Liver (tissue), 3 donors: ENCODE results near the gene HENMT1.

ENCODE experiments used
- JUND ChIP-seq, 2 donors: IDR thresholded peaks; 2 replicates each; pipeline ENCODE4 v1.6.1; 2016; ENCODE audit warnings: antibody characterized with exemption in 2 of 2
- NR2F2 ChIP-seq: IDR thresholded peaks from 2 replicates; pipeline ENCODE4 v1.6.1; 2016; ENCODE audit warnings: antibody characterized with exemption
- RAD21 ChIP-seq, 2 donors: IDR thresholded peaks; 2 replicates each; pipeline ENCODE4 v1.6.1; 2016; ENCODE audit warnings: antibody characterized with exemption in 2 of 2, mild to moderate bottlenecking in 2 of 2
- TAF1 ChIP-seq: conservative IDR thresholded peaks from 2 replicates; pipeline ENCODE4 v1.6.1; 2016; ENCODE audit warnings: antibody characterized with exemption, mild to moderate bottlenecking
- TF ChIP-seq, protein P1 (sequence below): IDR thresholded peaks from 2 replicates; pipeline ENCODE4 v1.6.1; 2016; ENCODE audit warnings: antibody characterized with exemption
- TF ChIP-seq, protein P2 (sequence below): fragments of 150-350 bp; IDR thresholded peaks from 2 replicates; pipeline ENCODE4 v1.5.1; 2017; ENCODE audit warnings: improper control_type of control experiment, low read depth, low read length; ENCODE audit not compliant: missing input control
- TF ChIP-seq, protein P3 (sequence below): IDR thresholded peaks from 2 replicates; pipeline ENCODE4 v1.6.1; 2016; ENCODE audit warnings: antibody characterized with exemption, mild to moderate bottlenecking
- donor health status: healthy.
- donor health status: healthy.

DNA sequence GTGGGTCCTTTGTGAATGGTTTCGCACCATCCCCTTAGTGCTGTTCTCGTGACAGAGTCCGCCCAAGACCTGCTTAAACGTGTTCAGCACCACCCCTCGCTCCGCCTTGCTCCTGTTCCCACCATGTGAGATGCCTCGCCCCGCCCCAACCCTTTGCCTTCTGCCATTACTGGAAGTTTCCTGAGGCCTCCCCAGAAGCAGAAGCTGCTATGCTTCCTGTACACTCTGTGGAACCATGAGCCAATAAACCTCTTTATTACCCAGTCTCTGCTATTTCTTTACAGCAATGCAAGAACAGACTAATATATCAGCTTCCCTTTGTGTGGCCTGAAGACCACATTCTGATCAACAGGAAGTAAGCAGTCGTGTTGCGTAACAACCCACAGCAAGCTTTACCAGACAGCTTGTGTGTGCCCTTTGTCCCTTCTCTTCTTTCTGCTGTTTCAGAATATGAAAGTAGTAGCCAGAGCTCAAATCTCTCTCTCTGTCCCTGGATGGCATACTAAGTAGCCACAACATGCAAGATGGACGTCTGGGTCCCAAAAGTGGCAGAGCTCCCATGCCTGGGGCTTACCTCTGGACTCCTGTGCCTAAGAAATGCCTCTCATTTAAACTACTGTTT is 14.1 kb downstream of the HENMT1 start:
- TF ChIP-seq, protein P1, sequence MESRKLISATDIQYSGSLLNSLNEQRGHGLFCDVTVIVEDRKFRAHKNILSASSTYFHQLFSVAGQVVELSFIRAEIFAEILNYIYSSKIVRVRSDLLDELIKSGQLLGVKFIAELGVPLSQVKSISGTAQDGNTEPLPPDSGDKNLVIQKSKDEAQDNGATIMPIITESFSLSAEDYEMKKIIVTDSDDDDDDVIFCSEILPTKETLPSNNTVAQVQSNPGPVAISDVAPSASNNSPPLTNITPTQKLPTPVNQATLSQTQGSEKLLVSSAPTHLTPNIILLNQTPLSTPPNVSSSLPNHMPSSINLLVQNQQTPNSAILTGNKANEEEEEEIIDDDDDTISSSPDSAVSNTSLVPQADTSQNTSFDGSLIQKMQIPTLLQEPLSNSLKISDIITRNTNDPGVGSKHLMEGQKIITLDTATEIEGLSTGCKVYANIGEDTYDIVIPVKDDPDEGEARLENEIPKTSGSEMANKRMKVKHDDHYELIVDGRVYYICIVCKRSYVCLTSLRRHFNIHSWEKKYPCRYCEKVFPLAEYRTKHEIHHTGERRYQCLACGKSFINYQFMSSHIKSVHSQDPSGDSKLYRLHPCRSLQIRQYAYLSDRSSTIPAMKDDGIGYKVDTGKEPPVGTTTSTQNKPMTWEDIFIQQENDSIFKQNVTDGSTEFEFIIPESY = peak; percentile 44
- peak; percentile 54 for TF ChIP-seq NR2F2
- peak; percentile 56 to 66 for TF ChIP-seq RAD21 (IDR thresholded peaks at IDR 0.05)
- peak; percentile 82 for TF ChIP-seq TAF1
- TF ChIP-seq, protein P2, sequence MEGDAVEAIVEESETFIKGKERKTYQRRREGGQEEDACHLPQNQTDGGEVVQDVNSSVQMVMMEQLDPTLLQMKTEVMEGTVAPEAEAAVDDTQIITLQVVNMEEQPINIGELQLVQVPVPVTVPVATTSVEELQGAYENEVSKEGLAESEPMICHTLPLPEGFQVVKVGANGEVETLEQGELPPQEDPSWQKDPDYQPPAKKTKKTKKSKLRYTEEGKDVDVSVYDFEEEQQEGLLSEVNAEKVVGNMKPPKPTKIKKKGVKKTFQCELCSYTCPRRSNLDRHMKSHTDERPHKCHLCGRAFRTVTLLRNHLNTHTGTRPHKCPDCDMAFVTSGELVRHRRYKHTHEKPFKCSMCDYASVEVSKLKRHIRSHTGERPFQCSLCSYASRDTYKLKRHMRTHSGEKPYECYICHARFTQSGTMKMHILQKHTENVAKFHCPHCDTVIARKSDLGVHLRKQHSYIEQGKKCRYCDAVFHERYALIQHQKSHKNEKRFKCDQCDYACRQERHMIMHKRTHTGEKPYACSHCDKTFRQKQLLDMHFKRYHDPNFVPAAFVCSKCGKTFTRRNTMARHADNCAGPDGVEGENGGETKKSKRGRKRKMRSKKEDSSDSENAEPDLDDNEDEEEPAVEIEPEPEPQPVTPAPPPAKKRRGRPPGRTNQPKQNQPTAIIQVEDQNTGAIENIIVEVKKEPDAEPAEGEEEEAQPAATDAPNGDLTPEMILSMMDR = no peak
- peak; percentile 22 to 56 for TF ChIP-seq JUND (IDR thresholded peaks at IDR 0.05)
- TF ChIP-seq, protein P3, sequence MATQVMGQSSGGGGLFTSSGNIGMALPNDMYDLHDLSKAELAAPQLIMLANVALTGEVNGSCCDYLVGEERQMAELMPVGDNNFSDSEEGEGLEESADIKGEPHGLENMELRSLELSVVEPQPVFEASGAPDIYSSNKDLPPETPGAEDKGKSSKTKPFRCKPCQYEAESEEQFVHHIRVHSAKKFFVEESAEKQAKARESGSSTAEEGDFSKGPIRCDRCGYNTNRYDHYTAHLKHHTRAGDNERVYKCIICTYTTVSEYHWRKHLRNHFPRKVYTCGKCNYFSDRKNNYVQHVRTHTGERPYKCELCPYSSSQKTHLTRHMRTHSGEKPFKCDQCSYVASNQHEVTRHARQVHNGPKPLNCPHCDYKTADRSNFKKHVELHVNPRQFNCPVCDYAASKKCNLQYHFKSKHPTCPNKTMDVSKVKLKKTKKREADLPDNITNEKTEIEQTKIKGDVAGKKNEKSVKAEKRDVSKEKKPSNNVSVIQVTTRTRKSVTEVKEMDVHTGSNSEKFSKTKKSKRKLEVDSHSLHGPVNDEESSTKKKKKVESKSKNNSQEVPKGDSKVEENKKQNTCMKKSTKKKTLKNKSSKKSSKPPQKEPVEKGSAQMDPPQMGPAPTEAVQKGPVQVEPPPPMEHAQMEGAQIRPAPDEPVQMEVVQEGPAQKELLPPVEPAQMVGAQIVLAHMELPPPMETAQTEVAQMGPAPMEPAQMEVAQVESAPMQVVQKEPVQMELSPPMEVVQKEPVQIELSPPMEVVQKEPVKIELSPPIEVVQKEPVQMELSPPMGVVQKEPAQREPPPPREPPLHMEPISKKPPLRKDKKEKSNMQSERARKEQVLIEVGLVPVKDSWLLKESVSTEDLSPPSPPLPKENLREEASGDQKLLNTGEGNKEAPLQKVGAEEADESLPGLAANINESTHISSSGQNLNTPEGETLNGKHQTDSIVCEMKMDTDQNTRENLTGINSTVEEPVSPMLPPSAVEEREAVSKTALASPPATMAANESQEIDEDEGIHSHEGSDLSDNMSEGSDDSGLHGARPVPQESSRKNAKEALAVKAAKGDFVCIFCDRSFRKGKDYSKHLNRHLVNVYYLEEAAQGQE = peak; percentile 89
